SJCRH30 (cell line): ENCODE results near the gene ZNF354C. TPM values are rescaled to one million over a fixed set of nuclear protein-coding genes. Genes with fewer than 3 reads are reported as not detected.

Experiments used
- DNase-seq, 2 experiments: peaks; one replicate each; pipeline ENCODE4 v3.0.0-alpha.2; 2015 to 2020
- H3K27ac ChIP-seq: fragments of 250-450 bp; sonication (Bioruptor Pico); 2 replicates; pipeline ENCODE4 v1.5.1; 2020; ENCODE audit warnings: mild to moderate bottlenecking, moderate library complexity
- H3K27me3 ChIP-seq: fragments of 250-450 bp; sonication (Bioruptor Pico); 2 replicates; pipeline ENCODE4 v1.5.1; 2020; ENCODE audit warnings: mild to moderate bottlenecking, moderate library complexity
- H3K36me3 ChIP-seq: fragments of 250-450 bp; sonication (Bioruptor Pico); 2 replicates; pipeline ENCODE4 v1.5.1; 2020; ENCODE audit warnings: mild to moderate bottlenecking, moderate library complexity
- H3K4me1 ChIP-seq: fragments of 250-450 bp; sonication (Bioruptor Pico); 2 replicates; pipeline ENCODE4 v1.5.1; 2020; ENCODE audit warnings: mild to moderate bottlenecking, moderate library complexity
- H3K4me3 ChIP-seq: fragments of 250-450 bp; sonication (Bioruptor Pico); 2 replicates; pipeline ENCODE4 v1.5.1; 2020; ENCODE audit warnings: mild to moderate bottlenecking, moderate library complexity
- H3K9me3 ChIP-seq: fragments of 250-450 bp; sonication (Bioruptor Pico); replicated peaks from 2 replicates; pipeline ENCODE4 v1.5.1; 2020; ENCODE audit warnings: mild to moderate bottlenecking, moderate library complexity
- total RNA-seq: library from RNA; depleted of rRNA; stranded (reverse); fragments of >200 nt; shearing (Covaris generic); gene quantifications from 2 replicates; pipeline ENCODE4 v1.2.3, GENCODE V29; 2014; rRNA removed

The ZNF354C gene
- 14.9 and 15.8 TPM in 2 replicates for total RNA-seq

DNA sequence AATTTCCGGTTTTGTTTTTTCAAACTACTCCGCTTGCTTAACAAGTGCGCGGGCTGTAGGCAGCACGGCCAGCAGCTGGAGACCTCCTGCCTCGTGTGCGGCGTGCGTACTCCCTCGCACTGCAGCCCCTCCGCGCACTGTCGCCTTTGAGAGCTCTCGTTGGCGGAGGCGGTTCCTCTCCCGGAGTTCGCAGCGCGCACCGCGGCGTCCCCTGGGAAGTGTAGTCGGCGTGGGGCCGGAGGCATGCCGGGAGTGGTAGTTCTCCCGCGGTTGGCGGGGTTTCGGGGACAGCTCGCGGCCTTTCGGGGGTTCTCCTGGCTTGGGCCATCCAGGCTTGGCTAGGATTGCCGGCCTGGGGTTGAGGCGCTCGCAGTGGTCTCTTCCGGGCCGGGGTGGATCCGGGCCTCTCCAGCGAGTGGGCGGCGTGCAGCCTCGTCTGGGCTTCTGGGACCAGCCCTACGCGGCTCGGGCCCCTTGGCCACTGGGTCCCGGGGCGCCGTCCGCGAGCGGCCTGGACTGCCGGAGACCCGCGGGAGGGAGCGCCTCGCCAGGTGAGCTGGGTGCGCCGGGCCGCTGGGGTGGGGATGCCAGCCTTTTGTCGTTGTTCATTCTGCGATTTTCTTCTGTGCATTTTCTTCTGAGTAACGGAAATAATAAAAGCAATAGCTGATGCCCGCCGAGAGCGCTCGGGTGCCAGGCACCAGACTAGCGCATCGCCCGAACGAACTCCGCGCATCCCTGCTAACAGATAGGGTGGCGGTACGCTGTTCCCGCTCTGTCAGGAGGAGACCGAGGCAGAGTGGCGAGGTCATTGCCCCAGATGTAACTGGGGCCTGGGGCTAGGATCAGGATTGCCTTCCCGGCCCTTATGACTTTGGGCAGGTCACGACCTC, at the start of gene ZNF354C:
TSS of gene ZNF354C (plus strand) at position 258 of the 893 bp plus-strand sequence. CDS start 1,696 bp downstream, outside the sequence.
- Histone ChIP-seq H3K27ac (peak within 1 kb of the TSS; percentile 68), H3K4me3 (peak within 1 kb of the TSS; percentile 81), H3K36me3 (peaks cover 19% of the 10 kb centered on the region), H3K4me1 (no peaks in the 10 kb centered on the region), H3K27me3 (no peaks in the 10 kb centered on the region), H3K9me3 (peaks cover 3% of the 10 kb centered on the region; the same call in 1 of the 2 replicates)
- peak; percentile 93 to 94 for DNase-seq

DNA sequence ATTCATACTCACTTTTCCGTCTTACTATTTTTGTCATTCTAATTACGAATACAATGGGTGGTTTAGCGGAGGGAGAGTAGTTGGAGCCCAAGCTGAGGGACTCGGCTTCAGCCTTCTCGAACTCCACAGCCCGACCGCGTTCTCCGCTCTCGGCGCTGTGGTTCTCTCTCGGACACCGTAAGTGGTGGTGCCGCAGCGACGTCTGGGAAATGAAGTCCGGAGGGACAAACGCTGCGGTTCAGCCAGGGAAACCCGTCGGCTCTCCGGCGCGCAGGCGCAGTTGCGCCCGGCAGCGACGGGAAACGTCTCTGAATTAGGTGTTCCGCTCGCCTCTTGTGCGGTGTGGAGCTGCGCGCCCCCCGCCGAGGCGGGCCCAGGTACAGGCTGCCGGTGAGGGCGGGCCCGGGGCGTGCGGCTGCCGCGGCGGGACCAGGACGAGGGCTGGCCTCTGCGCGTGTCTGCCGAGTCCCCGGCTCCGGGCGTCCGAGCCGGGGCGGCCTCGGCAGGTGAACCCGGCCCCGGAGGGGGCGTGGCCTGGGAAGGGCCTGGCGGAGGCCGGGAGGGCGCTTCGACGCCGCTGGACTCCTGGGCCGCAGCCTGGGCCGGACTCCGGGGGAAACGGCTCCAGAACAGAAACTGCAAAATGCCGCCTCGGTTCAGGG, 36.5 kb upstream of the ZNF354C start, which contains the start of gene ZNF879:
TSS of gene ZNF879 (plus strand) at position 277 of the 662 bp plus-strand sequence. CDS start 1,201 bp downstream, outside the sequence.
- Histone ChIP-seq H3K36me3 (no peaks in the 10 kb centered on the region), H3K27me3 (no peaks in the 10 kb centered on the region), H3K4me1 (no peaks in the 10 kb centered on the region), H3K4me3 (peak within 1 kb of the TSS; percentile 76), H3K27ac (no peak within 1 kb of the TSS; the same call in 1 of the 2 replicates), H3K9me3 (peaks cover 4% of the 10 kb centered on the region; the same call in 1 of the 2 replicates)
- peak; percentile 93 to 95 for DNase-seq

DNA sequence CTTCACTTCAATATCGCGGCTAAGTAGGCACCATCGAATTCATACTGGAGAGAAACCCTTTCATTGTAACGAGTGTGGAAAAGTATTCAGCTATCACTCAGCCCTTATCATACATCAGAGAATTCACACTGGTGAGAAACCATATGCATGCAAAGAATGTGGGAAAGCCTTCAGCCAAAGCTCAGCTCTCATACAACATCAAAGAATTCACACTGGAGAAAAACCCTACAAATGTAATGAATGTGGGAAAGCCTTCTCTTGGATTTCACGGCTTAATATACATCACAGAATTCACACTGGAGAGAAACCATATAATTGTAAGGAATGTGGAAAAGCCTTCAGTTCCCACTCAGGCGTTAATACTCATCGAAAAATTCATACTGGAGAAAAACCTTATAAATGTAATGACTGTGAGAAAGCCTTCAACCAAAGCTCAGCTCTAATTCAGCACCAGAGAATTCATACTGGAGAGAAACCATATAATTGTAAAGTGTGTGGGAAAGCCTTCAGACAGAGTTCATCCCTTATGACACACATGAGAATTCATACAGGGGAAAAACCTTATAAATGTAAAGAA, 27.1 kb upstream of the ZNF354C start:
- Histone ChIP-seq H3K9me3 (peaks cover 41% of the 10 kb centered on the region), H3K27ac (no peak overlapping the region), H3K4me1 (no peaks in the 10 kb centered on the region), H3K27me3 (no peaks in the 10 kb centered on the region), H3K4me3 (no peak overlapping the region), H3K36me3 (peaks cover 22% of the 10 kb centered on the region)
- DNase-seq, result no peak

DNA sequence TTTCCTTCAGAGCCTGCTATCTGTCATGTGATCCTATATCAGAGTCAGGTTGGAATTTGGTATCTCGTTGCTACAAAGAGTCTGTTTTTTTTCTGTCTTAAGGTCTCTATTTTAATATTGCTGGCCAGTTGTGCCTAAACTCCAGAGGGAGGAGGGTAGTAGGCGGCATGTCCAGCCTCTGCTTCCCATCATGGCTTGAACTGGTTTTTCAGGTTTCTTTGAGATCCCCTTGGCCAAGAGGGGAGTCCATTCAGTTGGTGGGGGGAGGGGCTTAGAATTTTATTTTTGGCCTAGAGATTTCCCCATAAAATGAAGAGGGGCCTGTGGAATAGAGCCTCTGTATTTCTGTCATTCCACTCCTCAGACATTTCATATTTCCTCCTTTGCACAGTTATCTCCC, 15.4 kb upstream of the ZNF354C start:
- H3K4me1 ChIP-seq, result no peaks in the 10 kb centered on the region
- no peak overlapping the region for H3K4me3 ChIP-seq
- no peaks in the 10 kb centered on the region for H3K36me3 ChIP-seq
- no peak overlapping the region for H3K27ac ChIP-seq
- no peaks in the 10 kb centered on the region for H3K27me3 ChIP-seq
- no peaks in the 10 kb centered on the region; the same call in 1 of the 2 replicates for H3K9me3 ChIP-seq
- DNase-seq, result no peak

DNA sequence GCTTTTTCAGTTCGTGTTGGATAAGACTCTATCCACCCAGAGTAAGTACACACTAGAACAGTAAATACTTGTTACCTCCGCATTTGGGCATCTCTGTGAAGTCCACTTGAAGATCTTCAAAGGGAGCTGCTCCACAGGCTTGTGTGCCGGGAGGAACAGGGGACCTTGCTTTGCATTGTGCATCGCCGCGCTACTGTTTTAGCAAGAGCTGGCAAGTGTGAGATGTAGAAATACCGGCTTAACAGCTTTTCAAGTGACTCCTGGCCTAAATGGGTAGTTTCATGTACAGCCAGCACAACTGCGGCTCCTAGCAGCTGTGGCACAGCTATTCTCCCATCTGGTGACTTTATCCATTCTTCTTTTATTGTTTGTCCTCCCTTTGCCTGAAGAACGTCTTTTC, 8.4 kb upstream of the ZNF354C start:
- Histone ChIP-seq H3K27me3 (no peaks in the 10 kb centered on the region), H3K36me3 (no peaks in the 10 kb centered on the region), H3K9me3 (no peaks in the 10 kb centered on the region; the same call in 1 of the 2 replicates), H3K4me1 (no peaks in the 10 kb centered on the region), H3K27ac (no peak overlapping the region), H3K4me3 (no peak overlapping the region)
- no peak for DNase-seq

DNA sequence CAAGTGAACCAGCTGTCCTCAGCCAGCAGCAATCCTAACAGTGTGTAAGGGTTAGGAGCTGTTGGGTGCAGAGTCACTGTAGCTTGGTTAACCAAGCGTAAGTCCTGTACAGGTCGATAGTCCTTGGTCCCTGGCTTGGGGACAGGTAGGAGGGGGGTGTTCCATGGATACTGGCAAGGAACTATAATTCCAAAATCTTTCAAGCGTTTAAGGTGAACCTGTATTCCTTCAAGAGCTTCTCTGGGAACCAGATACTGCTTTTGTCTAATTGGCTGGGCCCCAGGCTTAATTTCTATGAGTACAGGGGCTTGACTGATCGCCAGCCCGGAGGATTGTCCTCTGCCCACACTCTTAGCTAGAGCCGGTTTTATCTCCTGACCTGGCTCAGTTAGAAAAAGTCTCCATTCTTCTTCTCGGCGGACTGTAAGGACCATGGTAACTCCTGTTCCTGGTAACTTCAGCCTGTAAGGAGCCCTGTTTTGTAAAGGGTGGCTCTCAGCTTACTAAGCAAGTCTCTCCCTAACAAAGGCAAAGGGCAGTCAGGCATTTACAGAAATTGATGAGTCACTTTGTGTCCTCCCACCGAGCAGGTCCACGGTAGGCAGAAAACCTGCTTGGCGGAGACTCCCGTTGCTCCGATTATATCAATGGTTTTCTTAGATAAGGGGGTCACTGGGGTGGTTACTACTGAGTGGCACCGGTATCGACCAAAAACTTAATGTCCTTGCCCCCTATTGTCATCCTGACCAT, 6.0 kb upstream of the ZNF354C start:
- Histone ChIP-seq H3K4me1 (no peaks in the 10 kb centered on the region), H3K36me3 (no peaks in the 10 kb centered on the region), H3K9me3 (no peaks in the 10 kb centered on the region; the same call in 1 of the 2 replicates), H3K4me3 (no peak overlapping the region), H3K27me3 (no peaks in the 10 kb centered on the region), H3K27ac (no peak overlapping the region)
- no peak for DNase-seq

DNA sequence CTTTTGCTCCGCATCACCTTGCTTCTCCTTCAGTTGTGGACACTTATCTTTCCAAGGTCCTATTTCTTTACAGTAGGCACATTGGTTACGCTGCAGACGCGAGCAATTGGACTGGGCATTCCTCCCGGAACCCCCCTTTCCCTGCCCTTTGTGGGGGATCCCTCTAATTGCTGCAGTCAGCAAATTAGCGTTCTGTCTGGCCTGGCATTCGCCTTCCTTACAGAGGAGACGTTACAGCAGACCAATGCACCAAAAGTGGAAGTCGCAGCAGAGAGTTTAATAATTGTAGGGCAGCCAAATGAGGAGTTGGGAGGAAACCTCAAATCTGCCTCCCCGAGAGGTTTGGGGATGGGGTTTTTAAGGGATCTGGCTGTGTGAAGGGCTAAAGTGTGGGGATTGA, 5.3 kb upstream of the ZNF354C start:
- DNase-seq, result no peak
- H3K4me3 ChIP-seq, result no peak overlapping the region
- H3K27me3 ChIP-seq, result no peaks in the 10 kb centered on the region

DNA sequence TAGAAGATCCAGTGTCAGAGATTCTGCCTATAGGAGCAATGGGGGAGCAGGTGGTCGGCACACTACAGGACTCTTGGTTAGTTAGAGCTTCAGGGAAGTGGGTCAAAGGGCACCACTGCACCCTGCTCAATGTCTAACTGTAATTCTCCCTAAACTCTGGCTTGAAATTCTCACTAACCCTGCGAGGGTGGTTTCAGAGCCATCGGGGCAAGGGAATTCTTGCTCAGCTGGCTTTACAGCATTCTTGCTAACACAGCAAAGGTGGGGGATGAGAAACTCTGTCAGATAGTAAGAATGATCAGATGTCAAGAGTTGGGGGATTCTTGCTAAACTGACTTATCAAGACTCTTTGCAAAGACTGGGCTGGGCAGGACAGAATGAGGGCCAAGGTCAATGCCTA, 4.7 kb upstream of the ZNF354C start:
- H3K4me3 ChIP-seq, result no peak overlapping the region
- no peaks in the 10 kb centered on the region for H3K27me3 ChIP-seq
- no peaks in the 10 kb centered on the region for H3K36me3 ChIP-seq
- no peak for DNase-seq
- peaks cover 3% of the 10 kb centered on the region; the same call in 1 of the 2 replicates for H3K9me3 ChIP-seq
- no peaks in the 10 kb centered on the region for H3K4me1 ChIP-seq
- no peak overlapping the region for H3K27ac ChIP-seq

More for the DNA sequence above, 5.3 kb upstream of the ZNF354C start:
- Histone ChIP-seq H3K27ac (no peak overlapping the region), H3K4me1 (no peaks in the 10 kb centered on the region), H3K36me3 (no peaks in the 10 kb centered on the region), H3K9me3 (peaks cover 3% of the 10 kb centered on the region; the same call in 1 of the 2 replicates)

DNA sequence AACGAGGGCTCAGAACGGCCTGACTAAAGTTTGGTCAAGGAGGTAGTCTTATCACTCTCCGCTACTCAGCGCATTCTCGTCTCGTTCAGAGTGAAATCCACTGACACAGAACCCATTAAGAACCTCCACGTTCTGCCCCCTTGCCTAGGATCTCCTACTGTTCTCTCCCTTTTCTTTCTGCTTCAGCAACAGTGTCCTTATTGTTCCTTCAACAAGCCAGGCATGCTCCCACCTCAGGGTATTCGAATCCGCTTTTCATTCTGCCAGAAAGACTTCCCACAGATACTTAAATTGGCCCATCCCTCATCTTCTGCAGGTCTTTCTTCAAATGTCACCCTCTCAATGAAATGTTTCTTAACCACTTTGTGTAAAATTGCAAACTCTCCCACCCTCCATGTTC, 4.3 kb upstream of the ZNF354C start:
- Histone ChIP-seq H3K9me3 (peaks cover 3% of the 10 kb centered on the region; the same call in 1 of the 2 replicates), H3K4me3 (no peak overlapping the region), H3K27me3 (no peaks in the 10 kb centered on the region), H3K27ac (no peak overlapping the region), H3K4me1 (no peaks in the 10 kb centered on the region), H3K36me3 (no peaks in the 10 kb centered on the region)
- no peak for DNase-seq

DNA sequence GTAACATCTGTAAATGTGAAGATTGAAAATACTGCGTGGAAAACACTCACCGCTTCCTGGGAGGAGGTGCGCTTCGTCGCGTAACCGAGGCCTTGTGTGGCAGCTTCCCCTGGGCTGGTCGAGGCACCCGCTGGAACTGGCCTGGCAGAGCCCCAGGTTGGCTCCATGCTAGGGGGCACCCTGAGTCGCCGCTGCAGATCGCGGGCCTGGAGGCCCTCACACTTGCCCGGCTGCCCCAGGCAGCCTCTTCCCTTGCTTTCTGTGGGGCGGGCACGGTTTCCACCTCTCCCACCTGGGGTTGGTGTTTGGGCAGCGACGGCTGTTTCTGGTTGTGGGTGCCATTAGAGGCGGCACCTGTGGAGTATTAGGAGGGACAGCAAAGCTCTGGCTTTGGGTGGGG, 852 bp downstream of the ZNF354C start:
- Histone ChIP-seq H3K9me3 (peaks cover 3% of the 10 kb centered on the region; the same call in 1 of the 2 replicates), H3K27ac (no peak overlapping the region; the same call in 1 of the 2 replicates), H3K4me3 (peak overlapping the region; percentile 81)

DNA sequence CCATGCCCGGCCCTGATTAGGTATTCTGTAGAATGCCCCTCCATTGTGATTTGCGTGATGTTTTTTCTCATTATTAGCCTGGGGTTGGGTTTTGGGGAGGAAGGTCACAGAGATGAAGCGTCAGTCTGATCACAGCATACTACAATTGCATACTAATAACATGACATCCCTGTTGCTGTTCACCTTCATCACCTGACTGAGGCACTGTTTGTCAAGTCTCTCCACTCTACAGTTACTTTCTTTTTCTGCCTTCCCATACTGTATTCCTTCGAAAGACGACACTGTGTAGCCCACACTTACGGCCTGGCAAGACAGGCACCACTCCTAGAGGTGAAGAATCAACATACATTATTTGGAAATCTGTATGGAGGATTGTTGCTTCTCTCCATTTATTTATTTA, 5.5 kb downstream of the ZNF354C start:
- no peak for DNase-seq
- Histone ChIP-seq H3K9me3 (peaks cover 12% of the 10 kb centered on the region), H3K4me1 (no peaks in the 10 kb centered on the region), H3K27me3 (no peaks in the 10 kb centered on the region), H3K4me3 (no peak overlapping the region), H3K27ac (no peak overlapping the region), H3K36me3 (peaks cover 44% of the 10 kb centered on the region)

More for the DNA sequence above, 852 bp downstream of the ZNF354C start:
- no peaks in the 10 kb centered on the region for H3K4me1 ChIP-seq
- no peak for DNase-seq
- H3K27me3 ChIP-seq, result no peaks in the 10 kb centered on the region
- H3K36me3 ChIP-seq, result peaks cover 25% of the 10 kb centered on the region

DNA sequence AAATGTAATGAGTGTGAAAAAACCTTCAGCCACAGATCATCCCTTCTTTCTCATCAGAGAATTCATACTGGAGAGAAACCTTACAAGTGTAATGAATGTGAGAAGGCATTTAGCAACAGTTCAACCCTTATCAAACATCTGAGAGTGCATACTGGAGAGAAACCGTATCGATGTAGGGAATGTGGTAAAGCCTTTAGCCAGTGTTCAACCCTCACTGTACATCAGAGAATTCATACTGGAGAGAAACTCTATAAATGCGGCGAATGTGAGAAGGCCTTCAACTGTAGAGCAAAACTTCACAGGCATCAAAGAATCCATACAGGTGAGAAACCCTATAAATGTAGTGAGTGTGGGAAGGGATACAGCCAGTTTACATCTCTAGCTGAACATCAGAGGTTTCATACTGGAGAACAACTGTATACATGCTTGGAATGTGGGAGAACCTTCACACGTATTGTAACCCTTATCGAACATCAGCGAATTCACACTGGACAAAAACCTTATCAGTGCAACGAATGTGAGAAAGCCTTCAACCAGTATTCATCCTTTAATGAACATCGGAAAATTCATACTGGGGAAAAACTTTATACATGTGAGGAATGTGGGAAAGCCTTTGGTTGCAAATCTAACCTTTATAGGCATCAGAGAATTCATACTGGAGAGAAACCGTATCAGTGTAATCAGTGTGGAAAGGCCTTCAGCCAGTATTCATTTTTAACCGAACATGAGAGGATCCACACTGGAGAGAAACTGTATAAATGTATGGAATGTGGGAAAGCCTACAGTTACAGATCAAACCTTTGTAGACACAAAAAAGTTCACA, 19.2 kb downstream of the ZNF354C start:
- Histone ChIP-seq H3K4me1 (no peaks in the 10 kb centered on the region), H3K27ac (no peak overlapping the region), H3K9me3 (peaks cover 43% of the 10 kb centered on the region), H3K36me3 (peaks cover 62% of the 10 kb centered on the region), H3K4me3 (no peak overlapping the region), H3K27me3 (no peaks in the 10 kb centered on the region)
- peak in 1 of 2 experiments; percentile 9 for DNase-seq

DNA sequence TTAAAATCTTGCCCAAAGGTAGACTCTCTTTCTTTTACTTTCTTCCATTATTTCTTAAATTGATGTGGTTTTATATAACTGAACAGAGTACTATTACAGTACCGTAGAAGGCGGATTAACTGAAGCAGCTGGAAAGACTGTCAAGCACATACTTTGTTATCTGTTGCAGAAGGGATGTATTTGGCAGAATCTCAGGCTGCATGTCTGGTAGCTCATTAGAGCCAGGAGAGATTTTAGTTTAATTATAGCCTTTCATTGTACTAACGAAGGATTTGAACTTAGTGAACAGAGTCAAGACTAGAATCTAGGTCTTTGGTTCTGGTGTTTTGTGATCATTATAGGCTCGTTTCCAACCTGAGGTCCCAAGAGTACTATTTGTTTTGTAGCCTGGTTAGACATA, 20.6 kb downstream of the ZNF354C start:
- Histone ChIP-seq H3K4me1 (no peaks in the 10 kb centered on the region), H3K27me3 (no peaks in the 10 kb centered on the region), H3K4me3 (no peak overlapping the region), H3K9me3 (peaks cover 45% of the 10 kb centered on the region), H3K36me3 (peaks cover 57% of the 10 kb centered on the region), H3K27ac (no peak overlapping the region)
- DNase-seq, result no peak
